Cardiac muscle cell (in vitro differentiated cells and primary cell): ENCODE measurements around the gene DNAH3. TPM values are rescaled to one million over a fixed set of nuclear protein-coding genes. Genes with fewer than 3 reads are reported as not detected.
"Not testable (repeated sequence)": the region's sequence is repeated elsewhere in the genome, so short reads cannot be mapped to it uniquely, and the experiment has no call there.

Source experiments
- DNase-seq, 2 donors: peaks; one replicate each; pipeline versions ENCODE4 v3.0.0 to v3.0.0-alpha.2; 2010 to 2017; ENCODE audit warnings: low read depth in 1 of 2, low spot score in 1 of 2
- H3K27ac ChIP-seq: fragments of 200-600 bp; sonication (generic); 2 replicates; pipeline ENCODE4 v1.5.1; 2016
- H3K27me3 ChIP-seq: fragments of 200-600 bp; sonication (generic); 2 replicates; pipeline ENCODE4 v1.6.0; 2016; ENCODE audit warnings: control low read depth
- H3K36me3 ChIP-seq: fragments of 200-600 bp; sonication (generic); 2 replicates; pipeline ENCODE4 v1.5.1; 2016; ENCODE audit warnings: control low read depth
- H3K4me1 ChIP-seq: fragments of 200-600 bp; sonication (generic); 2 replicates; pipeline ENCODE4 v1.8.1; 2017; ENCODE audit warnings: low read depth, mild to moderate bottlenecking, mixed run types
- H3K4me3 ChIP-seq: fragments of 200-600 bp; sonication (generic); 2 replicates; pipeline ENCODE4 v1.5.1; 2016; ENCODE audit warnings: mild to moderate bottlenecking
- H3K9me3 ChIP-seq: fragments of 200-600 bp; sonication (generic); 2 replicates; pipeline ENCODE4 v1.5.1; 2017; ENCODE audit warnings: low read depth, mild to moderate bottlenecking, control low read depth
- polyA plus RNA-seq: library from polyadenylated mRNA; unstranded; fragments of >200 nt; fragmentation: Nextera tagmentation; extraction: Ambion mirVana; gene quantifications from 2 replicates; pipeline ENCODE4 v1.2.1, GENCODE V29; 2016
- total RNA-seq: library from RNA; depleted of rRNA; stranded (reverse); fragments of >200 nt; gene quantifications from 2 replicates; pipeline ENCODE4 v1.2.3, GENCODE V29; 2016
- TF ChIP-seq, protein P1 (sequence below): IDR thresholded peaks from 2 replicates; pipeline ENCODE4 v1.5.1; 2012; ENCODE audit warnings: low read depth, mild to moderate bottlenecking, low read length

DNAH3 gene
- total and polyA plus RNA-seq, 2 experiments from 2014 or later: 0.39 TPM; not detected in 1

DNA sequence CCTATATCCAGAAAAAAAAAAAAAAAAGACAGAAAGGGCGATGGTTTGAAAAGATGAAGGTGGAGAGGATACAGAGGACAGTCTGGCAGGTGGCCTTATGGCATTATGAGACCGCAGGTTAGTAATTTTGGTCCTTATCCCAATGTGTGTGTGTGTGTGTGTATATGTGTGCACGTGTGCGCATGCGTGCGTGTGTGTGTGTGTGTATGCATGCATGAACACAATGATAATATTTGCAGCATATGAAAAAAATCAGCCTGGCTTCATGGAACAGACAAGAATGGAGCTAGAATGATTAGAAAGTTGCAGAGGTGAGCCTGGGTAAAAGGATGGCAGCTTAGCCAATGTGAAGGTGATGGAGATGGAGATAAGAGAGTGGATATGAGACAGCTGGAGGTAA, 166.6 kb downstream of the DNAH3 start:
- H3K36me3 ChIP-seq: no peaks in the 10 kb centered on the region
- H3K4me3 ChIP-seq: no peak overlapping the region
- no peak for DNase-seq
- H3K27ac ChIP-seq: no peak overlapping the region
- H3K9me3 ChIP-seq: no peaks in the 10 kb centered on the region
- H3K4me1 ChIP-seq: no peaks in the 10 kb centered on the region
- no peaks in the 10 kb centered on the region for H3K27me3 ChIP-seq
- TF ChIP-seq, protein P1, sequence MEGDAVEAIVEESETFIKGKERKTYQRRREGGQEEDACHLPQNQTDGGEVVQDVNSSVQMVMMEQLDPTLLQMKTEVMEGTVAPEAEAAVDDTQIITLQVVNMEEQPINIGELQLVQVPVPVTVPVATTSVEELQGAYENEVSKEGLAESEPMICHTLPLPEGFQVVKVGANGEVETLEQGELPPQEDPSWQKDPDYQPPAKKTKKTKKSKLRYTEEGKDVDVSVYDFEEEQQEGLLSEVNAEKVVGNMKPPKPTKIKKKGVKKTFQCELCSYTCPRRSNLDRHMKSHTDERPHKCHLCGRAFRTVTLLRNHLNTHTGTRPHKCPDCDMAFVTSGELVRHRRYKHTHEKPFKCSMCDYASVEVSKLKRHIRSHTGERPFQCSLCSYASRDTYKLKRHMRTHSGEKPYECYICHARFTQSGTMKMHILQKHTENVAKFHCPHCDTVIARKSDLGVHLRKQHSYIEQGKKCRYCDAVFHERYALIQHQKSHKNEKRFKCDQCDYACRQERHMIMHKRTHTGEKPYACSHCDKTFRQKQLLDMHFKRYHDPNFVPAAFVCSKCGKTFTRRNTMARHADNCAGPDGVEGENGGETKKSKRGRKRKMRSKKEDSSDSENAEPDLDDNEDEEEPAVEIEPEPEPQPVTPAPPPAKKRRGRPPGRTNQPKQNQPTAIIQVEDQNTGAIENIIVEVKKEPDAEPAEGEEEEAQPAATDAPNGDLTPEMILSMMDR: no peak

DNA sequence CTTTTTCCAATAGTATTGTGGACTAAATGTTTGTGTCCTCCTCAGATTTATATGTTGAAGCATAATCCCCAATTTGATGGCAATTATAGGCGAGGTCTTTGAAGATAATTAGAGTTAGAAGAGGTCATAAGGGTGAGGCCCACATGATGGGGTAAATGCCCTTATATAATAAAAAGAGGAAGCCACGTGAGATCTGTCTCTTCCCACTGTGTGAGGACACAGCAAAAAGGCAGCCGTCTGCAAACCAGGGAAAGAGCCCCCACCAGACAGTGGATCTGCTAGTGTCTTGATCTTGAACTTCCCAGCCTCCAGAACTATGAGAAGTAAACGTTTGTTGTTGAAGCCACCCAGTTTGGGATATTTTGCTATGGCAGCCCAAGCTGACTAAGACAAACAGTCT, 174.1 kb downstream of the DNAH3 start:
- H3K27ac ChIP-seq: no peak overlapping the region
- no peaks in the 10 kb centered on the region for H3K27me3 ChIP-seq
- TF ChIP-seq, protein P1: no peak
- no peak for DNase-seq
- no peaks in the 10 kb centered on the region for H3K4me1 ChIP-seq
- no peak overlapping the region for H3K4me3 ChIP-seq
- H3K9me3 ChIP-seq: no peaks in the 10 kb centered on the region
- no peaks in the 10 kb centered on the region for H3K36me3 ChIP-seq

DNA sequence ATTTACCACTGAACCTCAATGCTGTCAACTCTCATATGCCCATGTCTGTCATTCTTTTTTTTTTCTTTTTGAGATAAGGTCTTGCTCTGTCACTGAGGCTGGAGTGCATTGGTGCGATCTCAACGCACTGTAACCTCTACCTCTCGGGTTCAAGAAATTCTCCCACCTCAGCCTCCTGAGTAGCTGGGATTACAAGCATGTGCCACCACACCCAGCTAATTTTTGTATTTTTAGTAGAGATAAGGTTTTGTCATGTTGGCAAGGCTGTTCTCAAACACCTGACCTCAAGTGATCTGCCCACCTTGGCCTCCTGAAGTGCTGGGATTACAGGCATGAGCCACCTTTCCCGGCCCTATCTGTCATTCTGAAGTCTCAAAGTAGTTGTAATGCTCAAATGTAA, 177.4 kb downstream of the DNAH3 start:
- H3K27me3 ChIP-seq, H3K27ac ChIP-seq, H3K4me3 ChIP-seq, DNase-seq, H3K36me3 ChIP-seq, H3K4me1 ChIP-seq, H3K9me3 ChIP-seq: not testable (repeated sequence)

DNA sequence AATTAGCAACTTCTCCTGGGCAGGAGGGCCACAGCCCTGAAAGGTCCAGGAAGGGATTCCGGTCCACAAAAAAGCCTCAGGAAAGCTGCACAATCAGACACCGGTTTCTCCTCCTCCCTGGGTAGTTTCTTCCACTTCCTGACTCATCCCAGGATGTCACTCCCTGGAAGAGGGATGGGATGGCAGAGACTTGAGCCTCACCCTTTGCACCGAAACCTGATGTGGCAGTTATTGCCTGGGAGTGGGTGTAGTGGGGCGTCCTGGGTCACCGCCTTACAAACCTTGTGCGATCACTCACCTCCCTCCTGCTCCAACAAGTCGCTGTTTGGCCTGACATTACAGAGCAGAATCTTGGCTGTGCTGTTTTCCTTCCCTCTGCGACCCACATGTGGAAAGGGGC, 179.2 kb downstream of the DNAH3 start:
- no peak for DNase-seq
- Histone ChIP-seq H3K27ac (no peak overlapping the region), H3K9me3 (no peaks in the 10 kb centered on the region), H3K4me1 (no peaks in the 10 kb centered on the region), H3K36me3 (no peaks in the 10 kb centered on the region), H3K4me3 (no peak overlapping the region), H3K27me3 (no peaks in the 10 kb centered on the region)
- TF ChIP-seq, protein P1: no peak

DNA sequence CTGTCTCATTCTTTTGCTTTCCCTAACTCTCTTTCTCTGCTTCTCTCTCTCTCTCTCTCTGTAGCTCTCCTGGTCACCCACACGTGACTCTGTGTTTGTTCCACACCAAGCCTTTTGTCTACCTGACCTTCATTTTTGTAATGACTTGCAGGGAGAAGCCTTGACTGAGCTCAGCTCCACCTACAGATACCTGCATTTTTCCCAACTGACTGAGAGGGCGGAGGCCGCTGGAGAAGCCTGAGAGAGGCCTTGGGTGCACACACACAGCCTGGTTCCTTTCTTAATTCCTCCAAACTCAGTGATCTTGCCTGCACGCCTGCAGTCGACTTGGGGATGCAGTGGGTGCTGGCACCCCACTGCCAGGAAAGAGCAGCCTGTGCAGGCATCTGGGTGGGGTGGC, 181.3 kb downstream of the DNAH3 start:
- no peak for DNase-seq
- H3K36me3 ChIP-seq: no peaks in the 10 kb centered on the region
- no peak overlapping the region for H3K27ac ChIP-seq
- no peaks in the 10 kb centered on the region for H3K9me3 ChIP-seq
- no peaks in the 10 kb centered on the region for H3K4me1 ChIP-seq
- TF ChIP-seq, protein P1: no peak
- H3K27me3 ChIP-seq: no peaks in the 10 kb centered on the region
- H3K4me3 ChIP-seq: no peak overlapping the region

DNA sequence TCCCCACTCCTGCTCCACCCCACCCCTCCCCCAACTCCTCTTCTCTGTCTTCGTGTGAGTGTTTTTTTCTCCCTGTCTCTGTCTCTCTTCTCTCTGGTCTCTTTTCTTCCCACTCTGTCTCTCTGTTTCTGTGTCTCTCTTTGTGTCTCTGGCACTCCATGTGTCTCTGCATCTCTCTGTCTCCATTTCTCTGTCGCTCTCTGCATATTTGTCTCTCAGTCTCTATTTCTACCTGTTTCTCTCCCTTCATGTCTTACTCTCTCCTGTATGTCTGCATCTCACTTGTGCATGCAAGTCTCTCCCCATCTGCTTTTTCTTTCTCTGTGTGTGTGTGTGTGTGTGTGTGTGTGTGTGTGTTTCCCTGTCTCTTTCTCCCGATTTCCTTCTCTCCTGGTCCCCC, 181.9 kb downstream of the DNAH3 start:
- H3K4me3 ChIP-seq: no peak overlapping the region
- TF ChIP-seq, protein P1: no peak
- H3K9me3 ChIP-seq: no peaks in the 10 kb centered on the region
- H3K27me3 ChIP-seq: no peaks in the 10 kb centered on the region
- no peak overlapping the region for H3K27ac ChIP-seq
- H3K4me1 ChIP-seq: no peaks in the 10 kb centered on the region
- DNase-seq: no peak
- H3K36me3 ChIP-seq: no peaks in the 10 kb centered on the region
